Natural killer cell (primary cell): Measurements from ENCODE around the gene MCM3AP. TPM values are rescaled to one million over a fixed set of nuclear protein-coding genes. Genes with fewer than 3 reads are reported as not detected.

ENCODE experiments used
- ATAC-seq, 3 donors: fragments of 150-1000 bp in 2 of 3; fragments of 200-7000 bp in 1 of 3; cut with Tn5 transposase; 1 replicate in 1 of 3; 2 replicates in 2 of 3; pipeline ENCODE4 v1.10.0; 2021; ENCODE audit warnings: mild to moderate bottlenecking in 2 of 3, moderate library complexity in 2 of 3
- DNase-seq, 2 donors: peaks; one replicate each; pipeline versions ENCODE4 v3.0.0 to v3.0.0-alpha.2; 2013 to 2021; ENCODE audit warnings: mixed read lengths in 1 of 2
- H3K27ac ChIP-seq: one replicate; pipeline ENCODE4 v1.5.1; 2013; ENCODE audit warnings: mild to moderate bottlenecking, low read length
- H3K27me3 ChIP-seq: one replicate; pipeline ENCODE4 v1.6.1; 2013; ENCODE audit warnings: low read length; ENCODE audit not compliant: control insufficient read depth, insufficient read depth
- H3K36me3 ChIP-seq: one replicate; pipeline ENCODE4 v1.6.1; 2013; ENCODE audit warnings: low read length; ENCODE audit not compliant: control insufficient read depth, insufficient read depth
- H3K4me1 ChIP-seq: one replicate; pipeline ENCODE4 v1.6.1; 2013; ENCODE audit warnings: low read length; ENCODE audit not compliant: control insufficient read depth, insufficient read depth
- H3K4me3 ChIP-seq: one replicate; pipeline ENCODE4 v1.5.1; 2013; ENCODE audit warnings: low read length
- H3K9me3 ChIP-seq: one replicate; pipeline ENCODE4 v1.6.1; 2013; ENCODE audit warnings: low read length; ENCODE audit not compliant: control insufficient read depth, insufficient read depth
- H3K27ac Mint-ChIP-seq, 2 donors: one replicate each; pipeline ENCODE4 v1.8.0; 2022; ENCODE audit warnings: mild to moderate bottlenecking in 2 of 2, mixed read lengths in 2 of 2, moderate library complexity in 1 of 2
- H3K27me3 Mint-ChIP-seq, 2 donors: one replicate each; pipeline ENCODE4 v1.8.0; 2022; ENCODE audit warnings: low read depth in 2 of 2, mixed read lengths in 2 of 2
- H3K36me3 Mint-ChIP-seq: one replicate; pipeline ENCODE4 v1.8.0; 2022; ENCODE audit warnings: mixed read lengths
- H3K4me1 Mint-ChIP-seq, 2 donors: one replicate each; pipeline ENCODE4 v1.8.0; 2022; ENCODE audit warnings: mixed read lengths in 2 of 2
- H3K4me3 Mint-ChIP-seq: one replicate; pipeline ENCODE4 v1.8.0; 2022; ENCODE audit warnings: mild to moderate bottlenecking, moderate library complexity, mixed read lengths
- H3K9me3 Mint-ChIP-seq, 2 donors: one replicate each; pipeline ENCODE4 v1.8.0; 2022; ENCODE audit warnings: mixed read lengths in 2 of 2
- CTCF ChIP-seq: fragments of 200-600 bp; IDR thresholded peaks from one replicate; pipeline ENCODE4 v1.8.0; 2022; ENCODE audit warnings: antibody characterized with exemption
- WGBS: methylation state at CpG from one replicate; pipeline ENCODE4 v1.1.7; 2013; ENCODE audit warnings: missing lambda C conversion rate; ENCODE audit not compliant: insufficient coverage; 5-methylcytosine and 5-hydroxymethylcytosine counted together
- intact Hi-C: fragments of 100-400 bp; cut with micrococcal nuclease; formaldehyde crosslinking; loops from one replicate; pipeline ENCODE4 v1.14.2; 2022
- total RNA-seq, 4 donors: library from RNA; stranded (reverse); fragments of 120-200 nt in 1 of 4; gene quantifications; one replicate each; pipeline versions ENCODE4 v1.2.3 to v1.2.4, GENCODE V29; 2013 to 2022

The MCM3AP gene
- total RNA-seq, 3 donors from 2014 or later (not counting 1 experiment from before 2014, with no cell fraction given) = 143 to 172 (median 159) TPM

GRCh38 chr21:46199436-46200373, 85.7 kb downstream of the MCM3AP start:
- ATAC-seq = peak in 2 of 3 donors; percentile 40 to 63
- H3K36me3 Mint-ChIP-seq = peaks cover 23% of the 10 kb centered on the region
- H3K4me3 Mint-ChIP-seq = no peak overlapping the region

GRCh38 chr21:46196733-46197132, 88.7 kb downstream of the MCM3AP start:
- H3K9me3 Mint-ChIP-seq = no peaks in the 10 kb centered on the region
- Histone ChIP-seq H3K27ac (no peak overlapping the region), H3K4me1 (no peaks in the 10 kb centered on the region), H3K27me3 (no peaks in the 10 kb centered on the region), H3K9me3 (no peaks in the 10 kb centered on the region), H3K36me3 (peaks cover 27% of the 10 kb centered on the region), H3K4me3 (no peak overlapping the region)
- WGBS = 94% methylated on average over 20 of the region's 20 CpGs
- peaks cover 7 to 13% of the 10 kb centered on the region in 2 donors for H3K4me1 Mint-ChIP-seq
- H3K27me3 Mint-ChIP-seq = no peaks in the 10 kb centered on the region
- no peak overlapping the region for H3K27ac Mint-ChIP-seq
- ATAC-seq (no peak), DNase-seq (no peak)
- no peak overlapping the region for H3K4me3 Mint-ChIP-seq
- peaks cover 23% of the 10 kb centered on the region for H3K36me3 Mint-ChIP-seq
- no peak for TF ChIP-seq CTCF
- intact Hi-C loops = no loop called here

More at GRCh38 chr21:46199436-46200373, 85.7 kb downstream of the MCM3AP start:
- Mint-ChIP-seq H3K9me3 (no peaks in the 10 kb centered on the region), H3K4me1 (peaks cover 7 to 13% of the 10 kb centered on the region in 2 donors), H3K27me3 (no peaks in the 10 kb centered on the region), H3K27ac (peak overlapping the region; percentile 45 to 50)
- H3K9me3 ChIP-seq = no peaks in the 10 kb centered on the region
- H3K4me1 ChIP-seq = no peaks in the 10 kb centered on the region
- no peak overlapping the region for H3K4me3 ChIP-seq
- no peaks in the 10 kb centered on the region for H3K27me3 ChIP-seq
- peaks cover 15% of the 10 kb centered on the region for H3K36me3 ChIP-seq
- no peak for DNase-seq
- no peak overlapping the region for H3K27ac ChIP-seq
- WGBS = 82% methylated on average over 10 of the region's 13 CpGs
- TF ChIP-seq CTCF = no peak
- intact Hi-C loops = no loop called here

- no peak for DNase-seq
Observed at GRCh38 chr21:46195595-46196195, 89.7 kb downstream of the MCM3AP start.

More at GRCh38 chr21:46195595-46196195, 89.7 kb downstream of the MCM3AP start:
- no peak overlapping the region for H3K27ac ChIP-seq
- H3K36me3 Mint-ChIP-seq = peaks cover 23% of the 10 kb centered on the region
- no peak overlapping the region for H3K4me3 Mint-ChIP-seq
- H3K4me1 ChIP-seq = no peaks in the 10 kb centered on the region
- no peak overlapping the region for H3K4me3 ChIP-seq
- H3K4me1 Mint-ChIP-seq = peaks cover 7 to 13% of the 10 kb centered on the region in 2 donors
- no peak for TF ChIP-seq CTCF
- peaks cover 27% of the 10 kb centered on the region for H3K36me3 ChIP-seq
- H3K27me3 Mint-ChIP-seq = no peaks in the 10 kb centered on the region
- no peaks in the 10 kb centered on the region for H3K9me3 ChIP-seq
- intact Hi-C loops = no loop called here
- no peak overlapping the region for H3K27ac Mint-ChIP-seq
- H3K27me3 ChIP-seq = no peaks in the 10 kb centered on the region
- H3K9me3 Mint-ChIP-seq = no peaks in the 10 kb centered on the region
- 94% methylated on average over 20 of the region's 20 CpGs for WGBS
- ATAC-seq = no peak
